MM.1S (cell line): ENCODE measurements around the gene ATXN1.

Experiments
- DNase-seq: peaks from one replicate; pipeline ENCODE4 v3.0.0-alpha.2; 2015
- H2AFZ ChIP-seq: fragments of 300-600 bp; sonication (generic); 2 replicates; pipeline ENCODE4 v1.6.0; 2016; ENCODE audit warnings: antibody characterized with exemption, low read length
- H3F3A ChIP-seq: fragments of 300-600 bp; sonication (generic); 2 replicates; pipeline ENCODE4 v1.6.1; 2016; ENCODE audit warnings: mild to moderate bottlenecking, antibody characterized with exemption, low read length, moderate library complexity, mixed read lengths; ENCODE audit not compliant: insufficient read depth
- H3K27ac ChIP-seq: fragments of 300-600 bp; sonication (generic); 2 replicates; pipeline ENCODE4 v1.5.1; 2016; ENCODE audit warnings: mild to moderate bottlenecking, low read length
- H3K27me3 ChIP-seq: fragments of 300-600 bp; sonication (generic); replicated peaks from 2 replicates; pipeline ENCODE4 v1.6.0; 2016; ENCODE audit warnings: low read length; ENCODE audit not compliant: insufficient read depth
- H3K36me3 ChIP-seq: fragments of 300-600 bp; sonication (generic); replicated peaks from 2 replicates; pipeline ENCODE4 v1.6.1; 2016; ENCODE audit warnings: mild to moderate bottlenecking, low read length, mixed read lengths; ENCODE audit not compliant: insufficient read depth
- H3K4me1 ChIP-seq: fragments of 300-600 bp; sonication (generic); 2 replicates; pipeline ENCODE4 v1.6.1; 2016; ENCODE audit warnings: low read length, mixed read lengths
- H3K4me2 ChIP-seq: fragments of 300-600 bp; sonication (generic); 2 replicates; pipeline ENCODE4 v1.6.0; 2016; ENCODE audit warnings: low read depth, low read length
- H3K4me3 ChIP-seq: fragments of 300-600 bp; sonication (generic); 2 replicates; pipeline ENCODE4 v1.5.1; 2016; ENCODE audit warnings: low read length, mixed read lengths
- H3K79me2 ChIP-seq: fragments of 300-600 bp; sonication (generic); 2 replicates; pipeline ENCODE4 v1.6.1; 2016; ENCODE audit warnings: mixed run types, low read length, mixed read lengths
- H3K9ac ChIP-seq: fragments of 300-600 bp; sonication (generic); 2 replicates; pipeline ENCODE4 v1.6.1; 2016; ENCODE audit warnings: low read length, mixed read lengths
- H3K9me2 ChIP-seq: fragments of 300-600 bp; sonication (generic); replicated peaks from 2 replicates; pipeline ENCODE4 v1.6.1; 2016; ENCODE audit warnings: mild to moderate bottlenecking, low read length, mixed read lengths; ENCODE audit not compliant: insufficient read depth
- H3K9me3 ChIP-seq: fragments of 300-600 bp; sonication (generic); replicated peaks from 2 replicates; pipeline ENCODE4 v1.6.1; 2016; ENCODE audit warnings: mild to moderate bottlenecking, low read length, mixed read lengths; ENCODE audit not compliant: insufficient read depth
- H4K20me1 ChIP-seq: fragments of 300-600 bp; sonication (generic); 2 replicates; pipeline ENCODE4 v1.6.1; 2016; ENCODE audit warnings: mild to moderate bottlenecking, low read length, moderate library complexity, mixed read lengths; ENCODE audit not compliant: insufficient read depth
- EZH2 ChIP-seq: fragments of 300-600 bp; sonication (generic); optimal IDR thresholded peaks from 2 replicates; pipeline ENCODE3; 2017; ENCODE audit warnings: low read depth, mild to moderate bottlenecking, antibody characterized with exemption, low read length, mixed read lengths
- EZH2phosphoT487 ChIP-seq: fragments of 300-600 bp; sonication (generic); IDR thresholded peaks from 2 replicates; pipeline ENCODE4 v1.6.1; 2018; ENCODE audit warnings: antibody characterized with exemption, low read length
- TF ChIP-seq, protein P1 (sequence below): fragments of 300-600 bp; sonication (generic); IDR thresholded peaks from 2 replicates; pipeline ENCODE4 v1.5.1; 2016; ENCODE audit warnings: antibody characterized with exemption, low read length, mixed read lengths

Gene ATXN1

DNA sequence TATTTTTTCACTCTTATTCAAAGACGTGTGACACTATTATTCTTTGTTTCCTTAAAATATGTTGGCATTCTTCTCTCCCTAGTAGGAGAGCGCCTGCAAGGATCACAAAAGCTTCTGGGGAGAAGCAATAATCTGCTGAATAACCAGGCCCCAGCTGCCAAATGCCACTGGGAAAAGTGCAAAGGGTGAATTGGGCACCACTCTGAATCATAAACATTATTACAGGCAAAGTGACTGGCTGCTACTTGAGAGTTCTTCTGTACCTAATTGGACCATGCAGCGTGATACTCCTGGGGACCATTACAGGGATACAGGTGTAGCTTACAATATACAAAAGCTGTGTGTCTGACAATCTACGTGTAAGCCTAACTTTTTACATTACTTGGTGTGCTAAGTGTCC lies 152.8 kb downstream of the ATXN1 start:
- H2AFZ ChIP-seq: no peak overlapping the region
- H3K27ac ChIP-seq: no peak overlapping the region
- H3K9me2 ChIP-seq: no peaks in the 10 kb centered on the region
- no peak overlapping the region for H3K9ac ChIP-seq
- TF ChIP-seq, protein P1, sequence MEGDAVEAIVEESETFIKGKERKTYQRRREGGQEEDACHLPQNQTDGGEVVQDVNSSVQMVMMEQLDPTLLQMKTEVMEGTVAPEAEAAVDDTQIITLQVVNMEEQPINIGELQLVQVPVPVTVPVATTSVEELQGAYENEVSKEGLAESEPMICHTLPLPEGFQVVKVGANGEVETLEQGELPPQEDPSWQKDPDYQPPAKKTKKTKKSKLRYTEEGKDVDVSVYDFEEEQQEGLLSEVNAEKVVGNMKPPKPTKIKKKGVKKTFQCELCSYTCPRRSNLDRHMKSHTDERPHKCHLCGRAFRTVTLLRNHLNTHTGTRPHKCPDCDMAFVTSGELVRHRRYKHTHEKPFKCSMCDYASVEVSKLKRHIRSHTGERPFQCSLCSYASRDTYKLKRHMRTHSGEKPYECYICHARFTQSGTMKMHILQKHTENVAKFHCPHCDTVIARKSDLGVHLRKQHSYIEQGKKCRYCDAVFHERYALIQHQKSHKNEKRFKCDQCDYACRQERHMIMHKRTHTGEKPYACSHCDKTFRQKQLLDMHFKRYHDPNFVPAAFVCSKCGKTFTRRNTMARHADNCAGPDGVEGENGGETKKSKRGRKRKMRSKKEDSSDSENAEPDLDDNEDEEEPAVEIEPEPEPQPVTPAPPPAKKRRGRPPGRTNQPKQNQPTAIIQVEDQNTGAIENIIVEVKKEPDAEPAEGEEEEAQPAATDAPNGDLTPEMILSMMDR: no peak
- no peak for DNase-seq
- H3K4me1 ChIP-seq: no peaks in the 10 kb centered on the region
- H4K20me1 ChIP-seq: no peaks in the 10 kb centered on the region
- no peak overlapping the region for H3K4me2 ChIP-seq
- H3K79me2 ChIP-seq: no peaks in the 10 kb centered on the region
- H3K36me3 ChIP-seq: no peaks in the 10 kb centered on the region
- no peaks in the 10 kb centered on the region for H3F3A ChIP-seq
- H3K9me3 ChIP-seq: no peaks in the 10 kb centered on the region
- no peaks in the 10 kb centered on the region for H3K27me3 ChIP-seq
- no peak overlapping the region for H3K4me3 ChIP-seq

DNA sequence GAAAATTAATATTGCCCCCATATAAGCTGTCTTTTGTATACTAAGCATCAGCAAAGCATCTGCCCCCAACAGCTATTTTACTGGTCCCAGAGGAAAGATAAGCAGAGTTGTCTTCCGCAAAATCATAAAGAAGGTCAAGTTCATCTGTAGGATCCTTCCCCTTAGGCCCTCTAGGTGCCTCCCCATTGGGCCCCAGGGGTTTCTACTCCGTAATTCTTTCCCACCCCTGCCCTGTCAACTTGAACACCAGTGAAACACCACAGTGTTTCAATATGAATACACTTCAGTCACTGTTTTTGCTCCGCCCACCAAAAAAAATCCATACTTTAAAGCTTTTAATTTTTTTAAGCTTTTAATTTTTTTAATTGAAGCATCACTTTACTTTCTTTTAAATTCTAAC lies 159.2 kb downstream of the ATXN1 start:
- H3K36me3 ChIP-seq: no peaks in the 10 kb centered on the region
- no peak for DNase-seq
- H3K4me2 ChIP-seq: no peak overlapping the region
- H3F3A ChIP-seq: no peaks in the 10 kb centered on the region
- H3K4me3 ChIP-seq: no peak overlapping the region
- H3K27ac ChIP-seq: no peak overlapping the region
- no peaks in the 10 kb centered on the region for H3K9me2 ChIP-seq
- no peaks in the 10 kb centered on the region for H3K79me2 ChIP-seq
- no peaks in the 10 kb centered on the region for H4K20me1 ChIP-seq
- no peaks in the 10 kb centered on the region for H3K4me1 ChIP-seq
- H3K9ac ChIP-seq: no peak overlapping the region
- H3K9me3 ChIP-seq: no peaks in the 10 kb centered on the region
- TF ChIP-seq EZH2phosphoT487: no peak
- no peak for TF ChIP-seq EZH2
- TF ChIP-seq, protein P1: no peak
- no peaks in the 10 kb centered on the region for H3K27me3 ChIP-seq
- no peak overlapping the region for H2AFZ ChIP-seq

DNA sequence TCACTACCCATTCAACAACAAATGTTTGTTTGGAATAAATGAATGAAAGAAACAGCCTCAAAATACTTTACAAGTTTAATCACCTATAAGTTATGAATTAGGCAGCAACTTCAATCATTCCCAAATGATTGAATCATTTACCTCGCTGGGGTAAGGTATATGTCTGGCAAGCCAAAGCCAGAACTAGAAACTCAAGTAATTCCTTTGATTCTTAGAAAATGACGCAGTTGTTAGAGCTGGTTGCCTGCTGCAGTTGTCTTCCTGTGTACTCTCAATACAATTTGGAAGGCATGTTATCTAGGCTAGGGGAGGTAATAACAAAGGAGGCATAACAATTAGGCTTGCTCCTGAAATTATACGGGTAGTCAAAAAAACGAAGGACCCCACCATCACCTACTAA lies 160.6 kb downstream of the ATXN1 start:
- H3F3A ChIP-seq: no peaks in the 10 kb centered on the region
- no peak overlapping the region for H3K4me3 ChIP-seq
- no peaks in the 10 kb centered on the region for H3K4me1 ChIP-seq
- H3K9me3 ChIP-seq: no peaks in the 10 kb centered on the region
- H3K27me3 ChIP-seq: no peaks in the 10 kb centered on the region
- no peak overlapping the region for H2AFZ ChIP-seq
- no peaks in the 10 kb centered on the region for H3K9me2 ChIP-seq
- H4K20me1 ChIP-seq: no peaks in the 10 kb centered on the region
- no peak overlapping the region for H3K4me2 ChIP-seq
- DNase-seq: no peak
- TF ChIP-seq EZH2 (no peak), EZH2phosphoT487 (no peak)
- TF ChIP-seq, protein P1: no peak
- H3K27ac ChIP-seq: no peak overlapping the region
- H3K9ac ChIP-seq: no peak overlapping the region
- no peaks in the 10 kb centered on the region for H3K36me3 ChIP-seq
- H3K79me2 ChIP-seq: no peaks in the 10 kb centered on the region

DNA sequence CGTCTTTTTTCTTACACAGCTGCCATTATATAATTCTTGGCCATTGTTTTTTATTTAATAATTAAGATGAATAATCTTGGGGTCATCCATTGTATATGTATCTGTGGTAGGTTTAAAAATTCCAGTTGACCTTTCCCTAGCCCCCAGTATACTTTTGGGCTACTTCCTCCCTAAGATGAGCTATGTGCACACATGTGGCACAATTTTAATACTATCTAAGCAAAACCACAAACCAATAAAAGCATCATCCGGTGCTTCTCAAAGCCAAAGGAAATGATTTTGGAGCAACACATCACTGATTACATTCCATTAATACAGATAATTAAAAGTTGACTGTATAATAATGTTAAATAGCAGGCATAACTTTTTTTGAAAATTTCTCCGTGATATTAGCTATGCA lies 161.2 kb downstream of the ATXN1 start:
- H3K27me3 ChIP-seq: no peaks in the 10 kb centered on the region
- no peaks in the 10 kb centered on the region for H3K9me2 ChIP-seq
- H3K9ac ChIP-seq: no peak overlapping the region
- no peak overlapping the region for H2AFZ ChIP-seq
- no peaks in the 10 kb centered on the region for H3K36me3 ChIP-seq
- TF ChIP-seq EZH2 (no peak), EZH2phosphoT487 (no peak)
- TF ChIP-seq, protein P1: no peak
- H3K79me2 ChIP-seq: no peaks in the 10 kb centered on the region
- H3K4me2 ChIP-seq: no peak overlapping the region
- H3F3A ChIP-seq: no peaks in the 10 kb centered on the region
- no peak for DNase-seq
- no peaks in the 10 kb centered on the region for H3K4me1 ChIP-seq
- no peaks in the 10 kb centered on the region for H3K9me3 ChIP-seq
- no peaks in the 10 kb centered on the region for H4K20me1 ChIP-seq
- no peak overlapping the region for H3K27ac ChIP-seq
- no peak overlapping the region for H3K4me3 ChIP-seq
